Embryonic facial prominence (tissue), 1 donor: ENCODE results near the gene ITSN1.

Experiments
- DNase-seq: peaks from one replicate; pipeline ENCODE4 v3.0.0-alpha.2; 2016; ENCODE audit errors: extremely low spot score

Gene ITSN1

DNA sequence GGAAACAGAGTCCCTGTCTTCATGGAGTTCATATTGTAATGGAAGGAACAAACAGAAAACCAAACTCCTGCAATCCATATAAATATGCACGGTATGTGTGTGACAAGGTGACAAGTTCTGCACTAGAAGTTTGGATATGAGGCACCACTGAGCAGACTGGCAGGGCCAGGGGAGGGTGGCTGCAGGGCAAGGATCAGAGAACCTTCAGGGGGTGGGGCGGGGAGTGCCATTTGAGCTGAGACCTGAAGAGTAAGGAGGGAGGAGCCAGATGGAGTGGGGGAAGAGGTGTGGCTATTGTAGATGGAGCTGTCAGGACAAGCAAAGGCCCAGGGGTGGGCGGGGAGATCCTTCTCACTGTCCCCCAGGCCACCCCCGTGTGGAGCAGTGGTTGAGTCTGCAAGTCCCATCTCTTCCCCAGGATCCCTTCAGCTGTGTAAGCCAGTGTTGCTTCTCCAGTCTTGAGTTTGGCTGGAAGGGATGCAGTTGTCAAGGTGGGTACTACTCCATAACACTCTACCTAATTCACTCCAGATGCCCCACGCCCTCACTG, 196.9 kb downstream of the ITSN1 start:
- no peak for DNase-seq

GRCh38 chr21:33839806-33840205, 197.5 kb downstream of the ITSN1 start:
- DNase-seq = no peak

DNA sequence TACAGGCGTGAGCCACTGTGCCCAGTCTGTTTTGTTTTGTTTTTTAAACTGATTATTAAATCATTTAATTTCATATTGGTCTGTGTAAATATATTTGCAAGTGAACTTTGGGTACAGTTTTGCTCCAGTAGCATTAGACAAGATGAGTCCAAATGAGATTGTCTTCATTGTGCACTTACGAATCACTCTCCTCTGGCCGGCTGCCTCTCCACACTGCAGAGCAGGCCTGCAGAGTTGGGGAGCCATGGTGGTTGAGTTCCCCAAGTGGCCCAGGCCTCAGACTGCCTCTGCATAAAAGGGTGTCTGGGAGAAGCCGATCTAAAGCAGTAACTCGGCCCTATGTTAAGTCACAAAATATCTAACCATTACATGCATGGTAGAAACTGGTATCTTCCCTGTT, 198.5 kb downstream of the ITSN1 start:
- DNase-seq = no peak

- no peak for DNase-seq
Observed at GRCh38 chr21:33841561-33841960, 199.3 kb downstream of the ITSN1 start.

- DNase-seq = no peak
Observed at GRCh38 chr21:33843216-33843615, 200.9 kb downstream of the ITSN1 start.

DNA sequence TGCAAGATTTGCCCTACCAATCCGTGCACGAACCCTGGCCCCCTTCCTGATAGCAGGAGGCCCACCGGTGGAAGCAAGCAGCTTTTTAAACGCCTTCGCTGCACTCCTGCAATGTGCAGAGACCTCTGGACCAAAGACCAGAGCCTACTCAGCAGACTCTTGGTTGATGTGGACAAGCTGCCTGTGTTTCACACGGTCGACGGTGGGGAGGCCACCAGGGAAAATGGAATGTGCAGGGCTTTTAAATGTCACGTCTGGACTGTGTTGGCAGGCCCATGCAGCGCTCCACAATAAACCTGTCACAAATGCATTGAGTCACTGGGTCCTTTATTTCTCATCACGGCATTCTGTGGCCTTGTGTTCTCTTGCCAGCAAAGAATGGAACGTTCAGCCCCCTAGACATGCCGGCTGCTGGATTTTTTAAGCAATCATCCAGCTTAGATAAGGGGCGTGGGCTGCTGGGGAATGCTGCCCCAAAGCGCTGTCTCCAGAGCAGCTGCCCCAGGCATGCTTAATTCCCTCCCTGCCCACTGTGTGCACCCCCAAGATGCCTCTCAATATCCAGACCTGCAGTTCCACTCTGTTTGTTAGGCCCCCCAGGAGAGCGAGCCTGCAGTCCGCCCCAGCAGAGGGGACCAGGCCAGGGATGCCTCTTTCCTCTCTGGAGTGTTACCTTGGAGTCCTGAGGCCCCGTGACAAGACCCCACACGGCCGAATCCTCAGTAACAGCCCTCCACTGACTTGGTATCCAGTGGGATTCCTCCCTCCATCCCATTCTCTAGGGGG, 202.0 kb downstream of the ITSN1 start:
- no peak for DNase-seq

- DNase-seq = no peak
Observed at GRCh38 chr21:33844890-33845205, 202.5 kb downstream of the ITSN1 start.

DNA sequence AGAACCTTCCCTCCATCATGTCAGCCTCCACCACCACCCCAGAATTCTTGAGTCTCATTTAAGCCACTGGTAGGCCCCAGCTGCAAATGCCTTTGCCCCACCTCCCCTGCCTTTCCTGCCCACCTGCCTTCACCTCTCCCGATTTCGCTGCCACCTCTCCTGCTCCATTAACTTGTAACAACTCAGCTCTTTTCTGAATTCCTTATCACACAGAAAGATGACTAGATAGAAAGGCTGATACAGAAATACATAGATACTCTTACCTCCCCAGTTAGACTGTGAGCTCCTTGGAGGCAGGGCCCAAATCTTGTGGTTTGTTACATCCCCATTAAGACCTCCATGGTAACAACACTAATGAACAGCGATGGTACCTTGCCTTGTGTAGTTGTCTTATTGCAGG, 203.8 kb downstream of the ITSN1 start:
- no peak for DNase-seq

DNA sequence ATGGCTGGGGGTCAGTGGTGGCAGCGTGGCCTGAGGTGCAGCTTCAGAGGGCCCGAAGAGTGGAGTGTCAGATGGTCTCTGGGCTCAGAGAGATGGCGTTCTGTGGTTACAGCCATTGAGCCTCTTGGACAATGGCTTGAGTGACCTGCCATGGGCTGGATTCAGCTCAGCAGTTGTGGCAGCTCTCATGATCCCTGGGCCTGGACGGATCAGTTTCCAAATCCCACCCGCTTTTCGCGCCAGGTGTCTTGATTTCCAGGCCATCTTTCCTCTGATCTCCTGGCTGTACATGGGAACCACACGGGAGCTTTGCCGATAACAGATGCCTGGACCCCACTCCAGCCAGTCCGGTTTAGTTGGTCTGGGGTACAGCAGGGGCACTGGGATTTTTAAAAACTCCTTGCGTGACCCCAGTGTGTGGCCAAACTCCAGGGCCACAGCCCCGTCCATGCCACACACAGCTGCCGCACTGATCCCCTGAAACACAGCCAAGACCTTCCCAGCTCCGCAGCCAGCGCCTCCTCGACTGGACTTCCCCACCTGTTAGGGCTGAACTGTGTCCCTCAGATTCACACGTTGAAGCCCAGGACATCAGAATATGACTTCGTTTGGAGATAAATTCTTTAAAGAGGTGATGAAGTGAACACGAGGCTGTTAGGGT, 205.4 kb downstream of the ITSN1 start:
- no peak for DNase-seq

- DNase-seq = no peak
Observed at GRCh38 chr21:33848249-33848953, 206.1 kb downstream of the ITSN1 start.

DNA sequence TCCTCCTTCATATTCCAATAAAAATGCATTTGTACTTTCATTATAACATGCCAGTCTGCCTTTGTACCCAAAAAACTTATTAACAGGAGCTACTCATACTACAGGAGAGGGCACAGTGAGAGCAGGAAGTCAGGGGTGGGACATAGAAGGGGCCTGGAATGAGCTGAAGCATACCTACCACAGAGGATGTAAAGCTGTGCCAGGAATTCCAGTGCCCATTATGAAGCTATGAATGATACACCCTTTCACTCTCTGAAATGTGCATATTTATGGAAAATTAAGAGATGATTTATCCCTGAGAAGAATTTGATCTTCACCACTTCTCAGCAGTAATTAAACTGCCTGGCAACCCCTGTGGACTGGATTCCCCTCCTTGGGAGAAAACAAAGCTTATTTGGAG, 207.5 kb downstream of the ITSN1 start:
- no peak for DNase-seq

DNA sequence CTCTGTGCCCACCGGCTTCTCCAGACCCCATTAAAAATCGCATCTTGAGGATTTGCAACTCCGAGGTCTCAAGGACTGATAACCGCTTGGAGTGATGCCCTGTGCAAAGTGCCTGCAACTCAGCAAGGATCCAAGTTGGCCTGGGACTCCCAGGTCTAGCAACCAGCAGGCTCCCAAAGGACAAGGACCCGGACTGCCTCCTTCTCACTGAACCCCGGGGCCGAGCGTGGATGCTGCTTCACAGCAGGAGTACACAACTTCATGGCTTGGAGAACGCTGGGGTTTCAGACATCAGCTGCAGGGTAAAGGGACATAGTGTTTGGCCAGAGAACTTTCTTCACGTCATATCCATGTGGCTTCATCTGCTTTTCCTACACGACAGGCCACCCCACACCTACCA, 208.1 kb downstream of the ITSN1 start:
- no peak for DNase-seq

DNA sequence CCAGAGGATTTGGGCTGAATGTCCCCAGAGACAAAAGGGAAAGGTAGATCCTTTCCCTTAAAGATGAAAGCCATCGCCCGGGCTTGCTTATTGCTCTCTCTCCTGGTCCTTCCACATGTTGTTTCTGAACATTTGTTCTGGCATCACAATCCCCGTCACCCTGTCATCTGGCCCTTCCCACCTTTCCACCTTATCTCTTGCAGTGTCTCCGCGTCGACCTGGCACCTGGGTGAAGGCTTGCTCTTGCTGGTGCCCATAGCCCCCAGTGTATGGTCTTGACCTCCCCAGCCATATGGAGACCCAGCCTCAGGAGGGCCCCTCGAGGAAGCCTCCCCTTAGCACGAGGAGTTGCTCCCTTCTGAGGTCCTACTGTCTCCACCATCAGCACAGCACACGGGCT, 208.7 kb downstream of the ITSN1 start:
- DNase-seq = no peak

DNA sequence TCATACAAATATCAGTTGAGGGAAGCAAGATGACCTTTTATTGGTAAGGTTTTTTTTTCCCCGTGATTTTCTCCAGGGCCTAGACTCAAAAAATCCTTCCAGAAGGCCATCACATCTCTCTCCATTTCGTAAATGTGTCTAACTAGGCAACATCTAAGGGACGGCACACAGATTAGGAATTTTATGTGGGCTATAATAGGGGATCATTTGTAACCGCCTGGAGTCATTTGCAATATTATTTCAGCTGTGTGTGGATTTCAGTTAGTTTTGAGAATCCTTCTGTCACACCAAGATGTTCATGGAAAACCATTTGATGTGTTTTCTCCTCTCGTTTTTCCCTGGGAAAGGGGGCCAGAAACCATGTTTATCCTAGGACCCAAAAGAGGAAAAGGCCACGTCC, 210.2 kb downstream of the ITSN1 start:
- DNase-seq = no peak

DNA sequence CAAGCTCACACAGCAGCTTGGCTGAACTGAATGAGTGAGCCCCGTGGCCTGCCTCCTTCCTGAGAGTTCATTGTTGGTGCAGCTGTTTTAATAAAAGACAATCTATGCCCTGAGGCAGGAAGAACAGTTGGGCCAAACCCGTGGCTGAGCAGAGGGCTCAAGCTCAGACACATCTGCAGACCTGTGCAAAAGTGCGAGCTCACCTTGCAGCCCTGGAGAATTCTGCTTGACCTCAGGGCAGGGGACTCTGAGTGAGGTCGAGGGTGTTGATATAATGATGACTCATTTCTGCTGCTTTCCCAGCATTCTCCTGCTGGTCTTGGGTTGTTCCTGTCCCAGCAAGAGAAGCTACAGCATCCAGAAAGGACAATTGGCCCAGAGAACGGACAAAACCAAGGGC, 212.3 kb downstream of the ITSN1 start:
- no peak for DNase-seq

DNA sequence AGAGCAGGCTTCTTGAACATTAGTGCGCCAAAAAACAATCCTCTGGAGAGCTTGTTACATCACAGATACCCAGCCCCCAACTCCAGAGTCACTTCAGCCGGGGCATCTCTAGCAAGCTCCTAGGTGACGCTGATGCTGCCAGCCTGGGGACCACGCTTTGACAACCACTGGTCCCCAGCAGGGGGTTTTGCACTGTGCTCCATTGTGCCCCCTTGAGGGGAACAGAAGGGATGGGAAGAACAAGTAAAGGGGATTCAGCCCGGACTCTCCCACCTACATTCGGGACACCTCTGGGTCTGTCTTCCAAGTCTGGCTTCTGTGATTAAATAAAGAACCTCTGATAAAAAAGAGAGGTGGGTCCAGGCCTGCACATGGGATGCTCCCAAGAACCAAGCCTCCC, 212.9 kb downstream of the ITSN1 start:
- no peak for DNase-seq

DNA sequence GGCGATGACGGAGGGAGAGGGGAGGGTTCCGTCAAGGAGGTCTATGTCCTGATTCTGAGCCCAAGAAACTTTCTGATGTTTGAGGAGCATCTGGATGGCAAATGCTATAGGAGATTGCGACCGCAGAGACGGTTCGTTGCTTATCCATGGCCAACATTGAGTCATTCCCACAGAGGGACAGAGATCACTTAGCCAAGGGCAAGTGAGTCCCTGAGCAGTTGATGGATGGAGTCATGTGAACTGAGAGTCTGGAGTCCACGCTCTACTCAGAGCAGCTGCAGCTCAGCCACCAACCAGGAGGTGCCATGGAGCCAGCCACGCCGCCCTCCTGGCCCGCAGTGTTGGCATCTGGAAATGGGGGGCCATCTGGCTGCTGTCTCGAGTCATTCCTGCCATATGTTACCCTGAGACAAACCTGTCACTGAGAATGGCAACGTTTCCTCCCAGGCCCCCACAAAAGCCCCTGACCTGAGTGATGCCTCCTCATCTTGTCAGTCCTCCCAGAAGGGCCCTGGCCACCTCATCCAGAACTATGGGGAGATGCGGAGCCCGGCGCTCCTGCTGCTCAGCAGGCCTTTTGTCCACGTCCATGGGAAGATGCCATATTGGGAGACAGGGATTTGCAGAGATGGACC, 214.7 kb downstream of the ITSN1 start:
- DNase-seq = no peak

DNA sequence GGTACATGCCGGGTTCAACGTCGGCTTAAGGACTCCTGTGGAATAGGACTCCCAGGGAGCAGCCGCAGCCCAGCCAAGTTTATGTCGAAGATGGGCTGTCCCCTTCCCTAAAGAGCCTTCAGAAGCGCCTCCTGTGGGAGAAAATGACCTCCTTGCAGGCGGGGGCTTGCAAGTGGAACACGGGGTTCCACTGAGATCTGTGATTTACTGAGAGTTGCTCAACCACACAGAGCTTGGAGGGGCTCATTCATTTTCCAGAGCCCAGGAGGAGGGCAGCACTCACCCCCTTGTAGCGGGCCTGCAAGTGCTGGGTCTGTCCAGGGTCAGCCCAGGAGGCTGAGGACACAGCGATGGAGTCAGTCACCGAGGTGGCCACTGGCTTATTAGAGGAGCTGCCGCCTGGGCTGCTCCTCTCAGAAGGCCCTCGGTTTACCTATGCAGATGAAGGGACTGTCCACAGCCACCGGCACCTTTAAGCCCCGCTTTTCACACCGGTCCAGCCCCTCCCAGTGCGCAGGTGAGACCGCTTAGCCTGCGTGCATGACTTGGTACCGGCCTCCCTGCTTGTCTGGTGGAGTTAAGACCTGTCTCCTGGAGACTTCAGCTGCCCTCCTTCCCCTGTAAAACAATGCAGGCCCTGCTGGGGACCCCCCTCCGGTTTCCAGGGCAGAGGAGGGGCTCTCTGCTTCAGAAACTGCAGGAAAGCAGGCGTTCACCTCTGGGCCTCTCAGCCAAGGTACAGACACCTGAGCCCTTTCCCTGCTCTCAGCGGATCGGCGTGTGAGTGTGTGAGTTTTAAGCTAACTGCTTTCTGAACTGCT, 215.8 kb downstream of the ITSN1 start:
- DNase-seq = no peak

DNA sequence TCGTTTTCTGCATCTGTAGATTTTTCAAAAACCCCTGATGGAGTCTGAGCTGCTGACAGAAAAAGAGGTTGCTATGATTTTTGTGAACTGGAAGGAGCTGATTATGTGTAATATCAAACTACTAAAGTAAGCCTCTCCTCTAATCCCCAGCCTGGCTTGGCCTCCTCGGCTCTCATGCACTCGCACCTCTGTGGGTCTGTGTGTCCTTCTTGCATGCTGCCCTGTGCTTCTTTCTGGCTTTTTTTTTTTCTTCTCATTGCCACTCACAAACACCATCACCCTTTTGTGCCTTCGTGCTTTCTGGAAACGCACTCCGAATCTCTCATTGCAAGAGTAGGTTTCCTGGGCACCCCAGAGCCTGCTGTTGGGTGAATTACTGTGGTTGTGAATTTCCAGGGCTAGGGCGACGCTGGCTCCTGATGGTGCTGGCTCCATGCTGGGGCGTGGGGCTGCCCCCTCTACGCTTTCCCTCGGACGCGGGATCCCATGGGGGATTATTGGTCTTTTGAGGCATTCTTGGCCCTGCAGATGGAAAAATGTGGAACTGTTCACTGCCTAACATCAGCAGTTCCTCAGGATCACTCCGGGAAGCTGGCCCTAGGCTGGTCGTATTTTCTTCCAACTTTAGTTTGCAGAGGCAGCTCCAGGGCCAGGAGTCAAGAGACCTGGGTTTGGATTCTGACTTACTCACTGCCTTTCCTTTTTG, 216.5 kb downstream of the ITSN1 start:
- no peak for DNase-seq

- no peak for DNase-seq
Observed at GRCh38 chr21:33859373-33860102, 217.2 kb downstream of the ITSN1 start.
